GM19397 (cell line): Measurements from ENCODE around the gene SULT4A1.

ENCODE experiments used
- ATAC-seq: cut with Tn5 transposase; IDR thresholded peaks from one replicate; pipeline ENCODE4 v1.9.1; 2021; ENCODE audit warnings: mild to moderate bottlenecking, moderate library complexity; ENCODE audit not compliant: unreplicated experiment

SULT4A1 gene

DNA sequence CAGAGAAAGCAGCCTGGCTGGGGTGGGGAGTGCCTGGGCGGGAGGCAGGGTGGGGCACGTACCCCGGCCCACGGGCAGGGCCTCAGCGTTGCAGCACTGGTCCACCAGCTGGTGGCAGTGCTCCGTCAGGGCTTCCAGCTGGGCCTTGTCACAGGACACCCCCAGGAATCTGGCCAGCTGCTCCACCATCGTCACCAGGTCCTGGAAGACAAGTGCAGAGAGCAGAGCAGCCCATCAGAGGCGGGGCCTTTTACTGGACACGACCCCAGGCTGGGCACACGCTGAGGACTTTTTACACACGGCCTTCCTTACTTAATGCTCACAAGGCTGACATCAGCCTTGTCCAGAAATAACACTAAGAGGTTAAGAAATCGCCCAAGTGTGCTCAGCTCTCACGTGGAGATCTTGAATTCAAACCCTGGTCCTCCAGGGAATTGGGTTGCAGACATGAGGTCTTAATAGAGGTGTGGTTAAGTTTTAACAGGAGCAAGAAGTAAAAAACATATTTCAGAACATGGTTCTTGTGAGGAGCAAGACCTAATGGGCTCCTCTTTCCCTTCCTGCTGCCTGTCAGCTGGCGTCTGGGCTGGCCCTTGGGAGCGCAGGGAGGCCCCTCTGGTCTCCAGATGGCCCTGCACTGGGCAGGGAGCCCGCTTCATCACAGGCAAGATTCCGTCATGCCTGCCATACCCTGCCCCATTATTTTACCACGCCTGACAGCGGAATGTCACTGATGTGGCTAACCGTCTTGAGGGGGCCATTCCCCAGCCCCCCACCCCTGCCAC, 33.1 kb downstream of the SULT4A1 start:
- ATAC-seq, result no peak

DNA sequence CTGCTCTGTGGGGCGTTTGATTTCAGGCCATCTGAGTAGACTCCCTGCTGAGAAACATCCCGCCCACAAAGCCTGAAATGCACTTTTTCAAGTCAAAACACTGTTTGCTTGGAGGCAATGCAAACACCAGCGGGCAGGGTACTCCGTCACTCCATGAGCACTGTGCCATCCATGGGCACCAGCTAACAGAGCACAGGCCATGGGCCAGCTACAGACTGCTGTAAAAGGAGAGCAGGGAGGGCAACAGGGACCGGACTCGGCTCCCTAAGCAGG, 33.7 kb downstream of the SULT4A1 start:
- ATAC-seq, result no peak

DNA sequence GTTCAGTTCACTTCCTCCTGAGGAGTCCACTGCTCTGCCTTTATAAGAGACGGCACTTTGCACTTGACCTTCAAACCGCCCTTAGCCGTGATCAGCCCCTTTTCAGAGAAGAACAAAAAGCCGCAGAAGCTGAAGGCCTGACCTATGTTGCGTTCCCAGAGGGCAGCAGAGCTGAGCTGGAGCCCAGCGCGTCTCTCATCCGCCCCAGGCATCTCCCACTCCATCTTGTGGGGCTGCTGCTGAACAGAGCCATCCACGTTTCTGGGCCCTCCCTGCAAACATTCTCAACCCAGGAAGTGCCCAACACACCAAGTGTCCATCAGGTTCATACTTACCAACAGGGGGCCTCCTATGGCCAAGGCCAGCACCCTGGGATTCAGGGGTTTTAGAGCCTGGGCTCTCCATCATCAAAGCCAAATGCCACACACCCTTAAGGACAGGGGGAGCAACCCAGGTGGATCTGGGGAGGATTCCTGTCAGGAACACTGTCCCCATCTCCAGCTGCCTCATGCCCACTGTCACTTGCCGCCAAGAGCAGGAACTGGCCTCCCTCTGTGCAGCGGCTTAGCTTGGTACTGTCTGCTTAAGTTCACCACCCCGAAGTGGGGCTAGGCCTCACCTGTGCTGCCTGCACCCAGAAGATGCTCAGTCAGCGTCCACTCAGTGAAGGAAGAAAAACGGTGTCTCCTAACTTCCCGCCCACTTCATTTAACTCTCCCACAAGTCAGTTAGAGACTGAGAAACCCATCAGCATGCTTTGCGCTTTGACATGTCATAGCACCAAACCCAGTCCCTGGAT, 34.2 kb downstream of the SULT4A1 start:
- ATAC-seq, result no peak

DNA sequence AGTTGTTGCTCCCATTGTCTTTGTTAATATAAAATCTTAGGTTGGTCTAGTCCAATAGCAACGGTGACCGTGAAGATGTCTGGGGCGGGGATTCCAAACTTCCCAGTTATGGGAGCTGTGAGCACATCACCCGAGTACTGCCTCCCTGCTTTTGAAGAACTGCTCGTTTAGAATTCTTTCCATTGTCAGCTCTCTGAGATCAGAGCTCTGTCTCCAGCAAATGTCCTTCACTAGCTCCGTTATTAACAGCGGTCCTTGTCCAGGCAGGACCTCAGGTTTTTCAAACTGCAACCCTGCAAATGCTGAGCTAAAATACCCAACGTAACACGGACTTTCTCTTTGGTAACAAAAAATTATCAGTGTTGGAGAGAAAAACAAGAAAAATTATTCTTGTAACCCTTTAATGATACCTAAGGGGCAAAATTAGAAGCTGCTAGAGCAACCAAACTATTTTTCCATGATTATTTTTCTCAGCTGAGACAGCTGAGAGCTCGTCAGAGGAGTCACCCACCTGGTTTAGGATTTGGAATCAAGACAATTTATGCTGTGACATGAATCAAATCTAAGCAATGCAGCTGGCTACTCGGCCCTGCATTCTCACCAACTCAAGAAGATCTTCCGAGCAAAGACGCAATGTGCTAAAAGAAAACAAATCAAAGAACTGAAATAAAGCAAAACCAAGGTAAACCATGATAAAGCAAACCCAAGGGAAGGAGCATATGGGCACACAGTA, 35.1 kb downstream of the SULT4A1 start:
- no peak for ATAC-seq

DNA sequence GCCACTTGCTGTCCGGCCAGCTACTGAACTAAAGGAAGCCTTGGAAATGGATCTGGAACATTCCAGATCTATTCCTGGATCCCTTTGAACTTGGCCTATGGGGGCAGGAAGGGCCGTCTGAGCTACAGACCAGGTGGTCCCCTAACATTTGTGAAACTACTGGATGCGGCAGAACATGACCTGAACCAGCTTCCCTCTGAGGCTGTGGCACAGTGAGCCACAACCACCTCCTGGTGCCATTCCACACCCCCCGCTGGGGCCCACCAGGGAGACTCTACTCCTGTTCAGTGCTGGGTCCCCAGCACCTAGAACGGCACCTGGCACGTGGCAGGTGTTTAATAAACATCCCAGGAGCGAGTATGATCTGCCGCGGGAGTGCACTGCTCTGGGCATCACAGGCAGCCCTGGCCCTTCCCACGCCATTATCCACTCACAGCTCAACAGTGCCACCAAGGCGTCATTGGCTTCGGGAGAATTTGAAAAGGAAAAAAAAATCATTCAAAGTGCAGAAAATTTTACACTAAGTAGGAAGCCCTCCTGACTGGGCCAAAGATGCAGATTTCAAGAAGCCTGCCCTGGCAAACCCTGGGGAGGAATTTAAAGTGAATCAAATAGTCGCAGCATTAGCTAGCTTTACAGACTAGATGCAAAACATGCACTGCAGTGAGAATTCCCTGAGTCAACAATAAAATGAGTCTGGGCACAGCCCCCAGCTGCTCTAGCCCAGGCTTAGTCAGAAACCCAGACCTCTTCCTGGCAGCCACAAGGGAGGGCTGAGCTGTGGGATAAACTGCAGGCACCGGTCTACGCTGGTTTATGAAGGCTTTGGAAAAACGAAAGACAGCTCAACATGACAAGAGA, 35.9 kb downstream of the SULT4A1 start:
- no peak for ATAC-seq

DNA sequence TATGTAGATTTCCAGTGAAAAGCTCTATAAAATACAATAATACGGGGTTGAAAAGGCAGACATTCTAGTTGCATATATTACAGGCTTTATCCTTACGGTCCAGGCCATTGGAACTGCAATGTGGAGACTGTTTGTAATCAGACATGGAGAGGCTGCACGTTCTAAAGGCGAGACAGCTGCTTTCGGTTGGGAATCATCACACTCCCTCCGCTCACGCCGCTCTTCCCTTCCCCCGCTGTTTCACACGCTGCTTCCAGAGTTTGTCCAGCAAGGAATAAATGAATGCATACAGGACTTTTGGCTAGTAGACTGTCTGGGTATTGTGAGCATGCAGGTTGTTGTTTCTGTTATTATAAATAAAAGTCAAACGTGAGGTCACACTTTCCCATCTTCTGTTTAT, 36.7 kb downstream of the SULT4A1 start:
- no peak for ATAC-seq

DNA sequence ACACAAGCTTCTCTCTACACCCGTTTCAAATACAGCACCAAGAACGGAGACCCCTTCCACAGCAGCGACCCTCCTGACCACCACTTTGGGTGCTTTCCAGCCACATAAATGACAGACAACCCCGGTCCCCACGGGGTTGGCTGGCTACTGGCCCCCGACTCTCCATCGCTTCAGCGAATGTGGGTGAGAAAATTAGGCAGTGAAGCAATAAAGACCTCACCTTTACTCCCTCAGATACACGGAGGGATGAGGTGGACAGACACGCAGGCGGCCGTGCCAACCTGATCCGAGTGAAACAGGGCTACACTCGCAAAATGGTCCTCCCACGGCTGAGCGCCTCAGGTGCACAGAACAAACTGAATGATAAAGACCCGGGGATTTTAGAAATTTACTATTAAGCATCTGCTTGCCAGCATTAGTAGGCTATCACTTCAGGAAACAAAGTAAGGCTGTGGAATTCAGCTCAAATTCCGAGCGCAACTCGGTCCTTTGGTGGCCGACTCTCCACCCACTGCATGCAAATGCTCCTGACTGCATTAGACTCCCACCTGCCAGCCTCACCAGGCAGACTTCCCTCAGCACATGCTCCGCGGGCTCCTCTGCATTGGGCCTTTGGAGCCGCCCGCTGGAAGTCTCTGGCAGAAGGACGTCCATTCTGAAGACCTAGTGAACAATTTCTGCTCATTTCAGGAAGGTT, 37.4 kb downstream of the SULT4A1 start:
- ATAC-seq, result no peak

DNA sequence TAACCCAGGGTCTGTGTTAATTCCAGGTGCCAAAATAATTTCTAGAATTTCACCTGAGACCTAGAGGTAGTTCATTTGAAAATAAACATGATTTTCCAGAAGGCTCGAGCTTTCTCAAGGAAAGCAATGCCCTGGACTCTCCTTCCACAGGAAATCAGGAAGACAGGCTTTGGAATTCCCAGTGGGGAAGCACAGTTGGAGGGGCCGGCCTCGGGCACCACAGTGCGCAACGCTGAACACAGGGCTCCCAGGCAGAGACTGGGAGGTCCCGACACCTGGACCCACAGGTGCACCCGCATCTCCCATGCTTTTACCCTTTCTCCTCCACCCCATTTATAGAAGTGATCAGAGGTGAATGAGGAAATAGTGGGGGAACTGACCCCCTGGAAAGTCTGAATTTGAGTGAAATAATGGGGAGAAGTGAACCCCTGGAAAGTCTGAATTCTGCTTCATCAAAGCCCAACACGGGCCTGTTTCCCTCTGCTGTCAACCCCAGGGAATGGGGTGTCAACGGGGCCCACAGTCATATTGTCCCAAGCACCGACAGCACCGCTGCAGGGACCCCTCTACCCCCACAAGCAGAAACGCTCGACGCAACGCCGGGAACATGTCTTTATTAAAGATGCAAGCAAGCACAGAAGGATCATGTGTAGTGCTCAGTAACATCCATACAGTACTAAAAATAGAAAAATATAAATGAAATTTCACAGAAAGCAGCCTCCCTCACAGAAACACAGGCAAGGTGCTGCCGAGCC, 38.2 kb downstream of the SULT4A1 start:
- no peak for ATAC-seq

DNA sequence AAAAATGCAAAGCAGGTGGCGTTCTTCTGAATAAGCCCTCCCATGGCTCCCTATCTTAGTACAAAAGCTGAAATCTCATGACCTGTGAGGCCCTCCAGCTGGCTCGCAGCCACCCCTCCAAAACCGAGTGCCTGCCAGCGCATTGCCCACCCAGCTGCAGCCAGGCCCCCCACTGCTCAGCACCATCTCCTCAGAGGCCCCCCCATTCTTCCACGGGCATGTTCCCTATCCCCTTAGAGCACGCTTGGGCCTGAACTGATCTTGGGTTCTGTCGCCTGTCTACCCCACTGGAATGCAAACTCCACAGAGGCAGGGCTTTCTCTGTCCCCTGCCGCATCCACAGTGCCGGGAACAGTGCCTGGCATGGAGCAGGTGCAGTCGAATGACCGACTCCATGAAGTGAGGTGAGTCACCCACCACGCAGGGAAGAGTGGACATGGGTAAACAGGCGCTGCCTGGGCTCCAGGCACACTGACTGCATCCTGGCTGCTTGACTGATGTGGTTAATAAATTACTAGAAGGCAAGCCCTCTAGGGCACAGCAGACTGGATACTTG, 38.9 kb downstream of the SULT4A1 start:
- ATAC-seq, result no peak

DNA sequence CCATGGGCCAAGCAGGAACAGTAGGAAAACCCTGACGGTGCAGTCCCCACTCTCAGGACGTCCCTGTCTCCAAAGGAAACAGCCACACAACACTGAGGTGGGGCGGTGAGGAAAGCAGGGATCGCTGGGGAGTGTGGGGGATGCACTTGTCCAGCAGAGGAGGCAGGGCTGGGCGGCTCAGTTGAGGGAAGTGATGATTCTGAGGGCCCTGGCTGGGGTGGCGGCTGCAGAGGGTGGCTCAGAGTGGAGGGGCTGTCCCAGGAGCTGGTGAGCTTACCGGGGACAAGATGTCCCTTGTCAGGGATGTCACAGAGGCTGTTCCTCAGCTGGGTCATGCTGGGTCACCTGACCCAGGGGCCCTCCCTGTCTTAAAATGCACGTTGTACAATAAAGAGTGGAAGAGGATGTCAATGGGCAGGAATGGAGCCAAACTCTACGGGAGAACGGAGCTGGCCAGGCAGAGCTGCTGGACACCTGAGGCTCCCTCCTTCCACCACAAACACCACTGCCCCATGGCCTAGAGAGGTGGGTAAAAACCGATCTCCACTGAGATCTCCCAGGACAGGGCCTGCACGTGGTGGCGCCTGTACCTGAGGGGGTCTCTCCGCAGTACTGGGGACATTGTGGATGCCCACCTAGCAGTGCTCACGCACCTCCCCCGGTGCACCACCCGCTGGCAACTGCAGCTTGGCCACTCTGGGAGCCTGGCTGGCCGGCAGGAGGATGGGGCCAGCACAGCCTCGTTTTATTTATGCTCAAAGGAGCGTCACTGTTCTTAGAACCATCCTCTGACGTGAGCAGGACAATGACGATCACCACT, 40.5 kb downstream of the SULT4A1 start:
- no peak for ATAC-seq

DNA sequence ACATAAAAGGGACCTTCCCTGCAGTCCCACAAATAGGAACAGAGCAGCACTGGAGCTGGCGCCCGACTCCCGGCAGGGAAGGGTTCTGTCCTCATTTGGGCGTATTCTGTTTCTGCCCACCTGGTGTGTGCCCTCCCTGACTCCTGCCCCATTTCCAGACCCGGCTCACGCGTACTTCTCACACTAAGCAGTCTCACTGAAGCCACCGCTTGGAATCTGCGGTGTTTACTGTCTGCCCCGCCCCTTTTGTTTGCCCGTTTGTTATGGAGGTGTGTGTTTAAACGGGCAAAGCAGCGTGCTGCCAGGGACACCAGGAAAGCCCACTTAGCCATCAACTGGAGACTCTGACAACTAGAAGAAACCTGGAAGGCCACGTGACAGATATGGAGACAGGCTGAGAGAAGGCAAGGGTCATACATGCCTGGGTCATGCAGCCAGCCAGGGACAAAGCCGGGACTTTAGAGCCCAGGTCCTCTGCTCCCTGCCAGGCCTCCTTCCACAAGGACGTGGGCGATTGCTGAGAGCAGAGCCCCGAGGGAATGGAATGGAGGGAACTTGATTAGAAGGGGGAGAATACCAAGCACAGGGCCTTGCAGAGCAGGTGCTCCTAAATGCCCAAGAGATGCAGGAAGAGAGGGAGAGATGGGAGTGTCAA, 41.5 kb downstream of the SULT4A1 start:
- no peak for ATAC-seq

DNA sequence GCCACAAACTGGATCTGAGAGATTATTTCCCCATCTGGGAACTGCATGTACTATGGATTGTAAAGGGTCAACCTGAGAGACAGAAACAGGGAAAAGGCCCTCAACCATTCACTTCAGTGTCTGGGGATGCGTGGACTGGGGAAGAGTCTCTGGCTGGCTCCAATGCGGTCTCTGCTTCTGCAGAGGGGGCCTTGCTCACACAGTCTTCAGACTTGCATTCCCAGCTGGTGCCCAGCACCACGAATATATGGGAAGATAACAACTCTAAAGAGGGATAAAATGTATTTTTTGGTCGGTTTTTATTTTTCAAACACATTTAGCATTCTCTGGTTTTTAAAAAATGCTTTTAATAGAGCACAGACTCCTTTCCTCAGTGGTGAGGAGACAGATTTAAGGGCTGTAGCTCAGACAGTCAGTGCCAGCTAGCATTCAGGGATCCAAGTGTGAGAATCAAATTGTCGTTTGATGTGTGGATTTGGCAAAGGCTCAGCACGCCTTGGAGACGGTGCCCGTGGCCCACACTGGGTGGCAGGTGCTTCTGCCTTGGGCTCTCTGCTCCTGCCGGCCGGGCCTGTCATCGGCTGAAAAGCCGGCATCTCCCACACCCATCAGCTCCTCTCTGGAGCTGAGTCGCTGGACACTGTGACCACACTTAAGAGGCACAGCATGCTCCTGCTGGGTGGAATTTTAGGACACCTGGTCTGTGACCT, 42.2 kb downstream of the SULT4A1 start:
- no peak for ATAC-seq

DNA sequence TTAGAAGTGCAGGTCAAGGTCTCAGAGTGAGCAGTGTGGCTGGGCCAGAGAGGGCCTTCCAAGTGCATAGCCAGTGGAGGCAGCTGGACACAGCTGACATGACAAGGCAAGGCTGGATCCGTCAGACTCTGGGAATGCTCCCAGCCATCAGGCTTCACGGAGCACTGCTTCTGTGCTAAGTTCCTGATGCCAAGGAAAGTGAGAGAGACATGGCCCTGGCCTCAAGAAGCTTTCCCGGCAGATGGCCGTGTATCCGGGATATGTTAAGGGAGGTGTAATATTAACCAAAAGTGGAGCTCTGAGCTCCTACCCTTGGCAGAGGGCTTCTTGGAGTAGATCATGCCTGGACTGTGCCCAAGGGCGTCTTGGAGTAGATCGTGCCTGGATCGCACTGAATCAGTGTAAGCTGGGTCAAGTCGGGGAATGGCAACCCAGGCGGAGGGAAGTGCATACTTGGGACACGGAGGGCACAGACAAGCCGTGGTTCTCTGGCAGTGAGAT, 42.8 kb downstream of the SULT4A1 start:
- no peak for ATAC-seq

DNA sequence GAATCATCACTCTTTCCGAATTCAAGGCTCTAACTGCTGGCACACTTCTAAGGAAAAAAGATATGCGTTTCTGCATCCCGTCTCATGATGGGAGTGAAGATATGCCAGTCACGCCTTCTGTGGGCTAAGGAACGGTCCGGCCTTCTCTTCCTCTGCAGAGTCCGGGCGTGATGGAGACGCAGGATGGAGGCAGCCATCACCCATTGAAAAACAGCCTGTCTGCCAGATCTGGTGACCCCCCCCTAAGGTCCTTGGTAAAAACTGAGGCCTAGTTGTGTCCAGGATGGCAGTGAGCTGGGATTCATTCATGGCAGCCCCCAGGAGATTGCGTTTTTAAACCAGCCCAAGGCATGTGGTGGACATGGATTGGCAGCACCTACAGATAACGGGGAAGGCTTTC, 43.3 kb downstream of the SULT4A1 start:
- ATAC-seq, result no peak

DNA sequence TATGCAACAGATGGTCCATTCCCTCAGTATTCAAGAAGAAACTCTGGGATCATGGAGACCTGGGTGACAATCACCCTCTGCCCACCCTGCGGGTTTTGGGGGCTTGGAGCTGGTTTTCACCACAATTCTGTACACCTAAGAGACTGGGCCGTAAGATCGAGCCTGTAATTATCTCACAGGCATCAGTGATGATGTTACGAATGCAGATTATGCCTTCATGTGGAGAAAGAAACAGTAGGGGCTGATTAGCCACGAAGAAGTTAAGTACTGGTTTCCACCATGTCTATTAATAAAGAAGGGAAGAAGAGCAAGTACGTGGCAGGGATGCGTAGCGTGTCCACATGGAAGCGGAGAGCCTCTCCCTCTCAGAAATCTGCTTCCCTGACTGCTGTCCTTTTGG, 44.9 kb downstream of the SULT4A1 start:
- no peak for ATAC-seq

DNA sequence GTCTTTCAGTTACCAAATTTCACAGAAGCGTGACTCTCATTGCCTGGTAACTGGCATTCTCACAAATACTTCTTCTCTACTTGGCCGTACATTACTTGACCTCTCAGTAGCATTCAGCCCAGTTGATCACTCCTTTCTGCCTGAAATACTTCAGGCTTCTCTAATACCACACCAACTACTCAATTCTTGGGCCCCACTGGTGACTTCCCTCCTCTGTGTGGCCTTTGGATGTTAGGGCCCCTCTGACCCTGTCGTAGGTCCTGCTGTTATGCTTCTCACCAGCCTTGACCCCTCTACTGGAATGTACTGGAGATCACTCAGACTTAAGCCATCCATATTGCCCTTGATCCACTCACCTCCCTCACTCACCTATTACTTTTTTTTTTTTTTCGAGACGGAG, 48.0 kb downstream of the SULT4A1 start:
- no peak for ATAC-seq

DNA sequence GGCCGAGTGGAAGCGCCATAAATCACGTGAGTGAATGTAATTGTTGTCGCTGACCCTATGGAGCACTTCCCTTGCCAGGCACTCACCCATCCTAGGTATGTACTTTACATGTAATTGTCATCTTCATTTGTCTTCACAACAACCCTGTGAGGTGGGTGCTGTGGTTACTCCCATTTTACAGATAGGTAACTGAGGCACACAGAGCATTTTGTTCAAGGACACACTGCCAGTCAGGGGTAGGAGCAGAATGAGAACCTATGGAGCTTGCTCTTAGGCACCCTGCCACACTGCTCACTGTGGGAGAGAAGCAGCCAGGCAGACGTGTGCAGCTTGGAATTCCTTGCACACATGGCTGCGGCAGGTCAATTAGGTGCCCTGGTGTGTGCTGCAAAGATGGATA, 49.4 kb downstream of the SULT4A1 start:
- ATAC-seq, result no peak
